ENCODE results near the gene SIL1. TPM values are rescaled to one million over a fixed set of nuclear protein-coding genes. Genes with fewer than 3 reads are reported as not detected.

The SIL1 gene
- total and polyA plus RNA-seq, 9 of the 15 experiments (the other 6 are each of a cell fraction or from before 2014, with no cell fraction given) = 1.3 to 30.5 (median 18.1) TPM

GRCh38 chr5:138914338-138914737 lies 283.8 kb downstream of the SIL1 start (continued):
- TF ChIP-seq ZNF740 (CRISPR knock-in tag; IDR thresholded peaks at IDR 0.05) (no peak), ZNF740 (tag; IDR thresholded peaks at IDR 0.05) (no peak), HSF4 (CRISPR knock-in tag; IDR thresholded peaks at IDR 0.05; ENCODE audit: borderline replicate concordance) (no peak)

GRCh38 chr5:138913773-138914172 lies 284.4 kb downstream of the SIL1 start:
- no peaks in the 10 kb centered on the region for H3K9me3 ChIP-seq (replicated peaks; ENCODE audit: control insufficient read depth, insufficient read depth, low read depth, low read length)
- H4K20me1 ChIP-seq (replicated peaks; ENCODE audit: control insufficient read depth, insufficient read depth, low read length) = no peaks in the 10 kb centered on the region
- H3K4me2 ChIP-seq (ENCODE audit: insufficient read depth, low read length) = no peak overlapping the region
- ChIA-PET CTCF (ENCODE audit: low intra/inter-chr PET ratio) (no interaction called here), POLR2A (no interaction called here)
- in situ Hi-C loops (cut with MboI) = no loop called here
- no peaks in the 10 kb centered on the region for H3K9me1 ChIP-seq (ENCODE audit: control insufficient read depth, insufficient read depth, low read length)
- H3K27me3 ChIP-seq (ENCODE audit: control insufficient read depth in 2 of 2, insufficient read depth in 2 of 2, low read length in 2 of 2) = no peaks in the 10 kb centered on the region
- H3K9ac ChIP-seq (ENCODE audit: insufficient read depth in 1 of 2, low read depth in 2 of 2, low read length in 2 of 2) = no peak overlapping the region
- no TSS peak for BruUV-seq (replicated peaks)
- no peak for TF ChIP-seq BRD4 (IDR thresholded peaks at IDR 0.05)
- H3K79me2 ChIP-seq (ENCODE audit: control insufficient read depth, insufficient read depth, low read length) = no peaks in the 10 kb centered on the region
- ATAC-seq (no peak), FAIRE-seq (no peak), DNase-seq (ENCODE audit: extremely low read depth in 1 of 4, low spot score in 3 of 4) (no peak)
- H3K4me1 ChIP-seq (replicated peaks in 1 of 2; ENCODE audit: control insufficient read depth in 2 of 2, insufficient read depth in 2 of 2, low read length in 2 of 2) = peaks cover 0 to 10% of the 10 kb centered on the region in 2 experiments; a peak in 2 of 5 replicates
- H2AFZ ChIP-seq (ENCODE audit: low read depth, low read length) = no peak overlapping the region
- intact Hi-C loops (cut with micrococcal nuclease) = no loop called here
- no peak overlapping the region for H3K27ac ChIP-seq (ENCODE audit: extremely low read depth, low read depth, low read length)
- peaks cover 4% of the 10 kb centered on the region; the same call in 2 of the 3 replicates for H3K36me3 ChIP-seq (ENCODE audit: control insufficient read depth, insufficient read depth, low read length)
- 92% methylated on average over 3 of the region's 3 CpGs for WGBS (ENCODE audit: insufficient coverage, low coverage, missing lambda C conversion rate)
- no peak overlapping the region for H3K4me3 ChIP-seq
